WERI-Rb-1 (cell line): ENCODE measurements around the gene PPP6R1.

Experiments used
- DNase-seq: peaks from one replicate; pipeline ENCODE4 v3.0.0-alpha.2; 2020
- H3K27ac ChIP-seq: fragments of 250-450 bp; sonication (Bioruptor Pico); 2 replicates; pipeline ENCODE4 v1.5.1; 2020; ENCODE audit warnings: mild to moderate bottlenecking, moderate library complexity
- H3K27me3 ChIP-seq: fragments of 250-450 bp; sonication (Bioruptor Pico); 2 replicates; pipeline ENCODE4 v1.5.1; 2021; ENCODE audit warnings: mild to moderate bottlenecking, low read depth, moderate library complexity; ENCODE audit not compliant: insufficient read depth, severe bottlenecking
- H3K36me3 ChIP-seq: fragments of 250-450 bp; sonication (Bioruptor Pico); 2 replicates; pipeline ENCODE4 v1.5.1; 2020; ENCODE audit warnings: mild to moderate bottlenecking, moderate library complexity
- H3K4me3 ChIP-seq: 2 replicates; pipeline ENCODE4 v1.5.1; 2011; ENCODE audit warnings: low read depth, mild to moderate bottlenecking, control low read depth, low read length
- H3K9me3 ChIP-seq: fragments of 250-450 bp; sonication (Bioruptor Pico); 2 replicates; pipeline ENCODE4 v1.5.1; 2021; ENCODE audit warnings: mild to moderate bottlenecking, moderate library complexity; ENCODE audit not compliant: severe bottlenecking
- CTCF ChIP-seq: IDR thresholded peaks from 2 replicates; pipeline ENCODE4 v1.5.1; 2011; ENCODE audit warnings: low read depth, mild to moderate bottlenecking, control low read depth, inconsistent platforms, low read length

PPP6R1 gene

GRCh38 chr19:55278391-55279135 is 19.7 kb upstream of the PPP6R1 start:
- H3K4me3 ChIP-seq, result no peak overlapping the region

DNA sequence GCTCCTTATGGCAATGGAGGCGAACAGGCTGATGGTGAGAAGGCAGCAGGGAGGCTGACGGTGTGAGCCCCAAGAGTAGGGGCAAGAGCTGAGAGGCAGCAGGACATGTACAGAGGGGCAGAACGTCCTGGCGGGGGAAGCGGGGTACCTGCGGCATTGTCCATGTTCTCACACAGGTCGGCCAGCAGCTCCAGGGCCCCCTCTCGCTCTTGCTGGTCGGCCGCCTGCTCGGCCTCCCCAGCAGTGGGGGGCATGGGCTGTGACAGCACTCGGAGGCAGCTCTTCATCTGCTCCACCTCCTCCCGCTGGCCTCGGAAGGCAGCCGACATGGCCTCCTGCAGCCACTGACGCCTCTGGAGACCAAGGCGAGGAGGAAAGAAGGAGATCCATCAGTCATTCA is 18.7 kb upstream of the PPP6R1 start:
- H3K36me3 ChIP-seq, result peaks cover 33% of the 10 kb centered on the region
- no peak overlapping the region for H3K27ac ChIP-seq
- TF ChIP-seq CTCF, result no peak

More at GRCh38 chr19:55278391-55279135, 19.7 kb upstream of the PPP6R1 start:
- Histone ChIP-seq H3K27ac (no peak overlapping the region), H3K27me3 (no peaks in the 10 kb centered on the region), H3K36me3 (peaks cover 29% of the 10 kb centered on the region), H3K9me3 (no peaks in the 10 kb centered on the region)
- DNase-seq, result no peak
- TF ChIP-seq CTCF, result no peak

GRCh38 chr19:55276720-55277430 is 18.1 kb upstream of the PPP6R1 start:
- DNase-seq, result no peak
- Histone ChIP-seq H3K4me3 (no peak overlapping the region), H3K9me3 (no peaks in the 10 kb centered on the region), H3K27me3 (no peaks in the 10 kb centered on the region), H3K27ac (no peak overlapping the region), H3K36me3 (peaks cover 33% of the 10 kb centered on the region)
- TF ChIP-seq CTCF, result no peak

More for the DNA sequence above, 18.7 kb upstream of the PPP6R1 start:
- H3K4me3 ChIP-seq, result no peak overlapping the region
- H3K27me3 ChIP-seq, result no peaks in the 10 kb centered on the region
- H3K9me3 ChIP-seq, result no peaks in the 10 kb centered on the region
- DNase-seq, result no peak

DNA sequence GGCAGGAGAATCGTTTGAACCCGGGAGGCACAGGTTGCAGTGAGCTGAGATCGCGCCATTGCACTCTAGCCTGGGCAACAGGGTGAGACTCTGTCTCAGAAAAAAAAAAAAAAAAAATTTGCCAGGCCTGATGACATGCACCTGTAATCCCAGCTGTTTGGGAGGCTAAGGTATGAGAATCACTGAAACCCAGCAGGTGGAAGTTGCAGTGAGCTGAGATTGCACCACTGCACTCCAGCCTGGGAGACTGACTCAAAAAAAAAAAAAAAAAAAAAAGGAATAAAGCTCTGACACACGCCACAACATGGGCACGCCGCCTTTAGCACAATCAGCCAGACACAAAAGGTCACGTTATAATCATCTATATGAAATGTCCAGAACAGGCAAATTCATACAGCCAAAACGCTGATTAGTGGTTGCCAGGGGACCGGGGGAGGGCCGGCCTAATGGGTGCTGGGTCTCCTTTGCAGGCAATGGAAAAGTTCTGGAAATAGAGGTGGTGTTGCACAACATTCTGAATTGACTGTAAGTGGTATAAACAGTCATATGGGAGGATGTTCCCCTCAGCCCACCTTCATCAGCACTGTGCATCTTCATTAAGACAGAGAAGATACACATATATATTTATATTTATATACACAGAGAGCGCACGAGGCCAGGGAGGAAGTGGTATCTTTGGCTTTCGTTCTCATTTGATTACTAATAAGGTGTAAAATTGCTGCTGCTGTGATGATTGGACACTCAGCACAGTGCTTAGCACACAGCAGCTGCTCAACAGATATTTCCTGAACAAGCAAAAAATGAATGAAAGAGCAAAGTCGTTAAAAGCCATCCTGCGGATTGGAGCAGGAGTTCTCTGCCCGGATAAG is 17.3 kb upstream of the PPP6R1 start:
- no peak for DNase-seq
- no peaks in the 10 kb centered on the region for H3K9me3 ChIP-seq
- no peaks in the 10 kb centered on the region for H3K27me3 ChIP-seq
- no peak for TF ChIP-seq CTCF
- peaks cover 33% of the 10 kb centered on the region for H3K36me3 ChIP-seq
- no peak overlapping the region for H3K4me3 ChIP-seq
- H3K27ac ChIP-seq, result no peak overlapping the region

- no peak overlapping the region for H3K4me3 ChIP-seq
- H3K36me3 ChIP-seq, result peaks cover 33% of the 10 kb centered on the region
- no peak for DNase-seq
- TF ChIP-seq CTCF, result no peak
- H3K27ac ChIP-seq, result no peak overlapping the region
- H3K27me3 ChIP-seq, result no peaks in the 10 kb centered on the region
- no peaks in the 10 kb centered on the region for H3K9me3 ChIP-seq
Observed at GRCh38 chr19:55273978-55274707, 15.3 kb upstream of the PPP6R1 start.
